Measurements from ENCODE around the gene SKIL.
A peak's percentile ranks its signal among the peaks of the same experiment; 100 is the strongest.
"Not testable (repeated sequence)": the region's sequence is repeated elsewhere in the genome, so short reads cannot be mapped to it uniquely, and the experiment has no call there.

SKIL gene

GRCh38 chr3:170357176-170358041, at the start of gene SKIL:
Gene SKIL (plus strand): TSS chr3:170357715. CDS start chr3:170360332, 2,617 bp downstream.
- DNase-seq = peak; percentile 99

- peak; percentile 26 for DNase-seq
Measured at GRCh38 chr3:170309046-170309445, 48.5 kb upstream of the SKIL start.

- DNase-seq = no peak
Measured at GRCh38 chr3:170317954-170318353, 39.6 kb upstream of the SKIL start.

GRCh38 chr3:170320461-170321121, 36.9 kb upstream of the SKIL start:
- DNase-seq = no peak

GRCh38 chr3:170321321-170322034, 36.0 kb upstream of the SKIL start:
- DNase-seq = no peak

GRCh38 chr3:170322566-170323269, 34.8 kb upstream of the SKIL start:
- no peak for DNase-seq

GRCh38 chr3:170323331-170323730, 34.2 kb upstream of the SKIL start:
- DNase-seq = no peak

GRCh38 chr3:170324962-170325361, 32.6 kb upstream of the SKIL start:
- DNase-seq = no peak

- DNase-seq = no peak
Measured at GRCh38 chr3:170327040-170327808, 30.3 kb upstream of the SKIL start.

GRCh38 chr3:170327868-170328548, 29.5 kb upstream of the SKIL start:
- not testable (repeated sequence) for DNase-seq

- DNase-seq = no peak
Measured at GRCh38 chr3:170330366-170330765, 27.1 kb upstream of the SKIL start.

- DNase-seq = no peak
Measured at GRCh38 chr3:170331143-170331542, 26.4 kb upstream of the SKIL start.

GRCh38 chr3:170337420-170337819, 20.1 kb upstream of the SKIL start:
- no peak for DNase-seq

- no peak for DNase-seq
Measured at GRCh38 chr3:170338690-170339340, 18.7 kb upstream of the SKIL start.

- not testable (repeated sequence) for DNase-seq
Measured at GRCh38 chr3:170342273-170342672, 15.2 kb upstream of the SKIL start.

GRCh38 chr3:170343859-170344258, 13.7 kb upstream of the SKIL start:
- not testable (repeated sequence) for DNase-seq

GRCh38 chr3:170344971-170345370, 12.5 kb upstream of the SKIL start:
- no peak for DNase-seq

- DNase-seq = no peak
Measured at GRCh38 chr3:170346481-170347392, 10.8 kb upstream of the SKIL start.

- no peak for DNase-seq
Measured at GRCh38 chr3:170350515-170351413, 6.8 kb upstream of the SKIL start.

Measured in NCI-H82 (cell line).